GM23338 (cell line): ENCODE results near the gene AGFG2.
"Not testable (repeated sequence)": the region's sequence is repeated elsewhere in the genome, so short reads cannot be mapped to it uniquely, and the experiment has no call there.

ENCODE experiments used
- EZH2phosphoT487 ChIP-seq: fragments of 200-600 bp; sonication (generic); IDR thresholded peaks from one replicate; pipeline ENCODE4 v1.8.1; 2018; ENCODE audit warnings: antibody characterized with exemption; ENCODE audit not compliant: unreplicated experiment
- POLR2AphosphoS5 ChIP-seq: IDR thresholded peaks from 2 replicates; pipeline ENCODE4 v1.6.1; 2016; ENCODE audit warnings: antibody characterized with exemption, low read depth
- TF ChIP-seq, protein P1 (sequence below), 2 experiments: fragments of 200-600 bp in 1 of 2; sonication (generic) in 1 of 2; conservative IDR thresholded peaks; 2 replicates each; pipeline versions ENCODE4 v1.5.1 to v1.6.1; 2016 to 2017; ENCODE audit warnings: antibody characterized with exemption in 2 of 2, low read depth in 2 of 2, mild to moderate bottlenecking in 2 of 2, moderate library complexity in 1 of 2

DNA sequence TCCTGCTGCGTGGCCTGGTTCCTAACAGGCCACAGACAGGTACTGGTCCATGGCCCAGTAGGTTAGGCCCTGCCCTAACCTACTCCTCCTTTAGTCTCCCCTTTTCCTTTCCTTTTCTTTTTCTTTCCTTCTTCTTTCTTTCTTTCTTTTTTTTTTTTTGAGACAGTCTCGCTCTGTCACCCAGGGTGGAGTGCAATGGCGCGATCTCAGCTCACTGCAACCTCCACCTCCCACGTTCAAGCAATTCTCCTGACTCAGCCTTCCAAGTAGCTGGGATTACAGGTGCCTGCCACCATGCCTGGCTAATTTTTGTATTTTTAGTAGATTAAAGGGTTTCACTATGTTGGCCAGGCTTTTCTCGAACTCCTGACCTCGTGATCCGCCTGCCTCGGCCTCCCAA is 3.0 kb upstream of the AGFG2 start:
- not testable (repeated sequence) for TF ChIP-seq POLR2AphosphoS5, EZH2phosphoT487
- TF ChIP-seq, protein P1, sequence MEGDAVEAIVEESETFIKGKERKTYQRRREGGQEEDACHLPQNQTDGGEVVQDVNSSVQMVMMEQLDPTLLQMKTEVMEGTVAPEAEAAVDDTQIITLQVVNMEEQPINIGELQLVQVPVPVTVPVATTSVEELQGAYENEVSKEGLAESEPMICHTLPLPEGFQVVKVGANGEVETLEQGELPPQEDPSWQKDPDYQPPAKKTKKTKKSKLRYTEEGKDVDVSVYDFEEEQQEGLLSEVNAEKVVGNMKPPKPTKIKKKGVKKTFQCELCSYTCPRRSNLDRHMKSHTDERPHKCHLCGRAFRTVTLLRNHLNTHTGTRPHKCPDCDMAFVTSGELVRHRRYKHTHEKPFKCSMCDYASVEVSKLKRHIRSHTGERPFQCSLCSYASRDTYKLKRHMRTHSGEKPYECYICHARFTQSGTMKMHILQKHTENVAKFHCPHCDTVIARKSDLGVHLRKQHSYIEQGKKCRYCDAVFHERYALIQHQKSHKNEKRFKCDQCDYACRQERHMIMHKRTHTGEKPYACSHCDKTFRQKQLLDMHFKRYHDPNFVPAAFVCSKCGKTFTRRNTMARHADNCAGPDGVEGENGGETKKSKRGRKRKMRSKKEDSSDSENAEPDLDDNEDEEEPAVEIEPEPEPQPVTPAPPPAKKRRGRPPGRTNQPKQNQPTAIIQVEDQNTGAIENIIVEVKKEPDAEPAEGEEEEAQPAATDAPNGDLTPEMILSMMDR (conservative IDR thresholded peaks at IDR 0.05; ENCODE audit: low read depth in 2 of 2), result not testable (repeated sequence)
